ENCODE data around the gene ENKD1.

- TF ChIP-seq, protein P1, sequence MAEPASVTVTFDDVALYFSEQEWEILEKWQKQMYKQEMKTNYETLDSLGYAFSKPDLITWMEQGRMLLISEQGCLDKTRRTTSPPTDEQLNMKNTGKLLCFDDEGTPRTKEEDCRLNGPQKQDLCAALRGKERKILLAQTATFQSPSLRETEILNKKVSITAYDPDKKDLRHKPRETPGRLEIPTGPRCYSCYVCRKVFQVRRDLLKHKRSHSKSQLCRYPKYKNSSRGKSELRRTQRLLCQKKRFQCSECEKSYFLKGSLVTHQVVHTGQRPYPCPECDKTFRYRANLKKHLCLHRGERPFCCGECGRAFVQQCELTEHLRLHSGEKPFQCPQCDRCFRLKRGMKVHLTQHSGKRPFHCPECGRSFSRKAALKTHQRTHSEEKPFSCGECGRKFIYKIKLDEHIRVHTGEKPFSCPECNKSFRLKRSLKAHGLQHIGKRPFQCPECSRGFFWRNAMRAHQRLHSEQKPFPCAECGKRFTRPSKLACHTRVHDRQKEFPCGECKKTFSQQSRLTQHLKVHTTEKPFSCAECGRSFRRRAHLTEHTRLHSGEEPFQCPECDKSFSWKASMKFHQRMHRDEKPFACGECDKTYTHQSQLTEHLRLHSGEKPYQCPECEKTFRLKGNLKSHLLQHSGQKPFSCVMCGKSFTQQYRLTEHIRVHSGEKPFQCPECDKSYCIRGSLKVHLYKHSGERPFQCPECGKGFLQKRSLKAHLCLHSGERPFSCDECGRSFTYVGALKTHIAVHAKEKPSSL (CRISPR knock-in tag; conservative IDR thresholded peaks at IDR 0.05) = no peak
- no peak for TF ChIP-seq SP1 (CRISPR knock-in tag; conservative IDR thresholded peaks at IDR 0.05)
- TF ChIP-seq, protein P2, sequence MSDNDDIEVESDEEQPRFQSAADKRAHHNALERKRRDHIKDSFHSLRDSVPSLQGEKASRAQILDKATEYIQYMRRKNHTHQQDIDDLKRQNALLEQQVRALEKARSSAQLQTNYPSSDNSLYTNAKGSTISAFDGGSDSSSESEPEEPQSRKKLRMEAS (CRISPR knock-in tag; IDR thresholded peaks at IDR 0.05) = no peak
- no peak for TF ChIP-seq NFYB (CRISPR knock-in tag; conservative IDR thresholded peaks at IDR 0.05; ENCODE audit: low read depth)
- no peak for TF ChIP-seq CTCF (IDR thresholded peaks at IDR 0.05)
- TF ChIP-seq TEAD4 (CRISPR knock-in tag; IDR thresholded peaks at IDR 0.05) = no peak
Measured at GRCh38 chr16:67704110-67704509, 37.6 kb upstream of the ENKD1 start.

Data from WTC11 (cell line).